ENCODE data around the gene ARSG. TPM values are rescaled to one million over a fixed set of nuclear protein-coding genes. Genes with fewer than 3 reads are reported as not detected.
"Not testable (repeated sequence)": the region's sequence is repeated elsewhere in the genome, so short reads cannot be mapped to it uniquely, and the experiment has no call there.

ARSG gene
- total RNA-seq, 2 experiments from 2014 or later = 9.8 to 10.8 TPM

- H3K36me3 Mint-ChIP-seq; CTCF ChIA-PET; H3K27me3 Mint-ChIP-seq; H3K27ac Mint-ChIP-seq; DNase-seq; H3K9me3 Mint-ChIP-seq; intact Hi-C loops (cut with micrococcal nuclease); POLR2A ChIA-PET; H3K4me3 Mint-ChIP-seq: not testable (repeated sequence)
- H3K4me1 Mint-ChIP-seq (ENCODE audit: low read depth) = peaks cover 37% of the 10 kb centered on the region
Observed at GRCh38 chr17:68308486-68308885, 17.2 kb downstream of the ARSG start.

- POLR2A ChIA-PET = not testable (repeated sequence)
- CTCF ChIA-PET = interaction anchor here (0.9 kb wide), 1 partner anchor 121 kb away, joined by 3 read pairs; no protein-coding TSS in a partner anchor
Observed at GRCh38 chr17:68309066-68309670, 17.9 kb downstream of the ARSG start.

GRCh38 chr17:68310152-68310551, 18.9 kb downstream of the ARSG start:
- peaks cover 46% of the 10 kb centered on the region for H3K4me1 Mint-ChIP-seq (ENCODE audit: low read depth)
- peak; percentile 62 for DNase-seq
- POLR2A ChIA-PET = interaction anchor here (0.6 to 1.2 kb wide), 2 partner anchors 18 to 26 kb away, joined by 3 read pairs; no protein-coding TSS in a partner anchor
- no peaks in the 10 kb centered on the region for H3K27me3 Mint-ChIP-seq
- CTCF ChIA-PET = interaction anchor here (0.9 kb wide), 1 partner anchor 120 kb away, joined by 3 read pairs; no protein-coding TSS in a partner anchor
- no peak overlapping the region for H3K4me3 Mint-ChIP-seq
- H3K36me3 Mint-ChIP-seq = peaks cover 6% of the 10 kb centered on the region
- H3K27ac Mint-ChIP-seq = no peak overlapping the region
- no peaks in the 10 kb centered on the region for H3K9me3 Mint-ChIP-seq
- intact Hi-C loops (cut with micrococcal nuclease) = loop anchor here (5.0 kb wide), 1 partner anchor 37 kb away; no protein-coding TSS in a partner anchor

More at GRCh38 chr17:68309066-68309670, 17.9 kb downstream of the ARSG start:
- H3K27ac Mint-ChIP-seq; DNase-seq; H3K4me3 Mint-ChIP-seq; intact Hi-C loops (cut with micrococcal nuclease); H3K27me3 Mint-ChIP-seq; H3K9me3 Mint-ChIP-seq; H3K36me3 Mint-ChIP-seq: not testable (repeated sequence)
- peaks cover 41% of the 10 kb centered on the region for H3K4me1 Mint-ChIP-seq (ENCODE audit: low read depth)

- Mint-ChIP-seq H3K27ac (no peak overlapping the region), H3K4me1 (ENCODE audit: low read depth) (peaks cover 51% of the 10 kb centered on the region), H3K9me3 (no peaks in the 10 kb centered on the region), H3K27me3 (no peaks in the 10 kb centered on the region), H3K4me3 (no peak overlapping the region), H3K36me3 (no peaks in the 10 kb centered on the region)
- ChIA-PET POLR2A (no interaction called here), CTCF (interaction anchor here (1.0 kb wide), 1 partner anchor 122 kb away, joined by 3 read pairs; no protein-coding TSS in a partner anchor)
- DNase-seq = no peak
- intact Hi-C loops (cut with micrococcal nuclease) = loop anchor here (5.0 kb wide), 1 partner anchor 32 kb away; no protein-coding TSS in a partner anchor
Observed at GRCh38 chr17:68314916-68315535, 23.7 kb downstream of the ARSG start.

- H3K9me3 Mint-ChIP-seq = no peaks in the 10 kb centered on the region
- no peak for DNase-seq
- H3K27ac Mint-ChIP-seq = no peak overlapping the region
- intact Hi-C loops (cut with micrococcal nuclease) = no loop called here
- H3K4me3 Mint-ChIP-seq = no peak overlapping the region
- H3K27me3 Mint-ChIP-seq = no peaks in the 10 kb centered on the region
- peaks cover 44% of the 10 kb centered on the region for H3K4me1 Mint-ChIP-seq (ENCODE audit: low read depth)
- no peaks in the 10 kb centered on the region for H3K36me3 Mint-ChIP-seq
- CTCF ChIA-PET = no interaction called here
- POLR2A ChIA-PET = no interaction called here
Observed at GRCh38 chr17:68315930-68316329, 24.6 kb downstream of the ARSG start.

- H3K27me3 Mint-ChIP-seq = no peaks in the 10 kb centered on the region
- no peak for DNase-seq
- intact Hi-C loops (cut with micrococcal nuclease) = no loop called here
- H3K4me1 Mint-ChIP-seq (ENCODE audit: low read depth) = peaks cover 32% of the 10 kb centered on the region
- H3K9me3 Mint-ChIP-seq = no peaks in the 10 kb centered on the region
- peak overlapping the region; percentile 4 for H3K27ac Mint-ChIP-seq
- CTCF ChIA-PET = no interaction called here
- POLR2A ChIA-PET = no interaction called here
- H3K36me3 Mint-ChIP-seq = no peaks in the 10 kb centered on the region
- H3K4me3 Mint-ChIP-seq = no peak overlapping the region
Observed at GRCh38 chr17:68317458-68317857, 26.2 kb downstream of the ARSG start.

- intact Hi-C loops (cut with micrococcal nuclease) = no loop called here
- no peak for DNase-seq
- CTCF ChIA-PET = no interaction called here
- no peaks in the 10 kb centered on the region for H3K27me3 Mint-ChIP-seq
- peaks cover 26% of the 10 kb centered on the region for H3K4me1 Mint-ChIP-seq (ENCODE audit: low read depth)
- no peaks in the 10 kb centered on the region for H3K36me3 Mint-ChIP-seq
- no peaks in the 10 kb centered on the region for H3K9me3 Mint-ChIP-seq
- H3K27ac Mint-ChIP-seq = no peak overlapping the region
- POLR2A ChIA-PET = no interaction called here
- H3K4me3 Mint-ChIP-seq = no peak overlapping the region
Observed at GRCh38 chr17:68318103-68318991, 27.1 kb downstream of the ARSG start.

- DNase-seq = no peak
- ChIA-PET CTCF (no interaction called here), POLR2A (no interaction called here)
- H3K4me3 Mint-ChIP-seq = no peak overlapping the region
- no peaks in the 10 kb centered on the region for H3K27me3 Mint-ChIP-seq
- intact Hi-C loops (cut with micrococcal nuclease) = no loop called here
- H3K4me1 Mint-ChIP-seq (ENCODE audit: low read depth) = peaks cover 29% of the 10 kb centered on the region
- no peaks in the 10 kb centered on the region for H3K36me3 Mint-ChIP-seq
- H3K9me3 Mint-ChIP-seq = no peaks in the 10 kb centered on the region
- no peak overlapping the region for H3K27ac Mint-ChIP-seq
Observed at GRCh38 chr17:68319410-68320162, 28.3 kb downstream of the ARSG start.

GRCh38 chr17:68320311-68320865, 29.1 kb downstream of the ARSG start:
- DNase-seq = no peak
- Mint-ChIP-seq H3K27me3 (no peaks in the 10 kb centered on the region), H3K36me3 (no peaks in the 10 kb centered on the region), H3K27ac (no peak overlapping the region), H3K4me3 (no peak overlapping the region), H3K9me3 (no peaks in the 10 kb centered on the region), H3K4me1 (ENCODE audit: low read depth) (peaks cover 22% of the 10 kb centered on the region)
- intact Hi-C loops (cut with micrococcal nuclease) = no loop called here
- ChIA-PET CTCF (no interaction called here), POLR2A (no interaction called here)

- no peak for DNase-seq
- Mint-ChIP-seq H3K9me3 (no peaks in the 10 kb centered on the region), H3K4me1 (ENCODE audit: low read depth) (peaks cover 22% of the 10 kb centered on the region), H3K4me3 (no peak overlapping the region), H3K27me3 (no peaks in the 10 kb centered on the region), H3K36me3 (no peaks in the 10 kb centered on the region), H3K27ac (no peak overlapping the region)
- CTCF ChIA-PET = no interaction called here
- POLR2A ChIA-PET = no interaction called here
- intact Hi-C loops (cut with micrococcal nuclease) = no loop called here
Observed at GRCh38 chr17:68320943-68321555, 29.8 kb downstream of the ARSG start.

GRCh38 chr17:68321556-68321954, 30.3 kb downstream of the ARSG start:
- POLR2A ChIA-PET = no interaction called here
- Mint-ChIP-seq H3K36me3 (no peaks in the 10 kb centered on the region), H3K27ac (no peak overlapping the region), H3K27me3 (no peaks in the 10 kb centered on the region), H3K4me1 (ENCODE audit: low read depth) (peaks cover 21% of the 10 kb centered on the region), H3K9me3 (no peaks in the 10 kb centered on the region), H3K4me3 (no peak overlapping the region)
- intact Hi-C loops (cut with micrococcal nuclease) = no loop called here
- DNase-seq = no peak
- CTCF ChIA-PET = no interaction called here

All from activated CD4-positive, alpha-beta memory T cell treated with anti-CD3 and anti-CD28 coated beads for 36 hours (primary cell).